HG02973 (cell line): Measurements from ENCODE around the gene MSMO1.

Experiments used
- ATAC-seq: cut with Tn5 transposase; IDR thresholded peaks from one replicate; pipeline ENCODE4 v1.9.1; 2021; ENCODE audit warnings: moderate library complexity; ENCODE audit not compliant: unreplicated experiment

The MSMO1 gene

GRCh38 chr4:165359506-165359905 is 32.0 kb downstream of the MSMO1 start:
- no peak for ATAC-seq

GRCh38 chr4:165360041-165360695 is 32.7 kb downstream of the MSMO1 start:
- no peak for ATAC-seq

- ATAC-seq, result no peak
Measured at GRCh38 chr4:165360985-165361670, 33.7 kb downstream of the MSMO1 start.

- no peak for ATAC-seq
Measured at GRCh38 chr4:165361810-165362209, 34.3 kb downstream of the MSMO1 start.

- ATAC-seq, result no peak
Measured at GRCh38 chr4:165364452-165365080, 37.1 kb downstream of the MSMO1 start.

- no peak for ATAC-seq
Measured at GRCh38 chr4:165367040-165367439, 39.6 kb downstream of the MSMO1 start.

GRCh38 chr4:165368114-165368513 is 40.6 kb downstream of the MSMO1 start:
- ATAC-seq, result no peak

GRCh38 chr4:165368567-165368966 is 41.1 kb downstream of the MSMO1 start:
- no peak for ATAC-seq

- ATAC-seq, result no peak
Measured at GRCh38 chr4:165369522-165369921, 42.1 kb downstream of the MSMO1 start.

GRCh38 chr4:165370530-165370929 is 43.1 kb downstream of the MSMO1 start:
- ATAC-seq, result no peak

- no peak for ATAC-seq
Measured at GRCh38 chr4:165375465-165375864, 48.0 kb downstream of the MSMO1 start.

- no peak for ATAC-seq
Measured at GRCh38 chr4:165378398-165378744, 50.9 kb downstream of the MSMO1 start.

GRCh38 chr4:165378745-165379677 is 51.5 kb downstream of the MSMO1 start, which contains the start of gene CPE:
Gene CPE (plus strand): TSS chr4:165379008. CDS start chr4:165379222, 214 bp downstream.
- ATAC-seq, result peak; percentile 92

- ATAC-seq, result no peak
Measured at GRCh38 chr4:165379678-165380064, 52.2 kb downstream of the MSMO1 start.

- no peak for ATAC-seq
Measured at GRCh38 chr4:165380805-165381204, 53.3 kb downstream of the MSMO1 start.

GRCh38 chr4:165381821-165382373 is 54.4 kb downstream of the MSMO1 start:
- no peak for ATAC-seq

- no peak for ATAC-seq
Measured at GRCh38 chr4:165382640-165383039, 55.2 kb downstream of the MSMO1 start.

GRCh38 chr4:165383591-165384073 is 56.2 kb downstream of the MSMO1 start:
- ATAC-seq, result no peak

GRCh38 chr4:165384186-165384585 is 56.7 kb downstream of the MSMO1 start:
- no peak for ATAC-seq

GRCh38 chr4:165384598-165384997 is 57.1 kb downstream of the MSMO1 start:
- no peak for ATAC-seq

GRCh38 chr4:165385126-165385525 is 57.7 kb downstream of the MSMO1 start:
- no peak for ATAC-seq
